ENCODE data around the gene FLRT2.
A peak's percentile ranks its signal among the peaks of the same experiment; 100 is the strongest.

Gene FLRT2

GRCh38 chr14:85529803-85530574 lies at the start of gene FLRT2:
FLRT2 (plus strand) TSS chr14:85530144; CDS start chr14:85621515, 91,371 bp downstream.
- DNase-seq (ENCODE audit: low spot score) (no peak), FAIRE-seq (no peak)

DNA sequence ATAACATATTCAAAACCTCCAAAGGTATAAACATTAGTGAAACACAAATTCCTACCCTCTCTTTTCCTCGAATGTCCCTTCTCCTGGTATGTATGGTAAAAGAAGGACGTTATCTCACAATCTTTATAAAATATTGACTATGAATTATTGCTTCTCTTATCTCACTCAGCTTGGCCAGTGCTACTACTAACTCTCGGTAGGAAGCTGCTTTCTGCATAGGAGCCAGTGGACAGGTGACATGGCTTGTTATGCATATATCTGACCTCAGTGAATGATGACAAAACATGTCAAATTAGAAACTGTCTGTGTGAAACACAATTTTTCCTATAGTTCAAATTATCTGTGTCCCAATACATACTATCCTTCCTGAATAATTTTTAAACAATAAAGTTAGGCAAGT lies 48.5 kb upstream of the FLRT2 start:
- no peak for DNase-seq (ENCODE audit: low spot score)
- no peak for FAIRE-seq

DNA sequence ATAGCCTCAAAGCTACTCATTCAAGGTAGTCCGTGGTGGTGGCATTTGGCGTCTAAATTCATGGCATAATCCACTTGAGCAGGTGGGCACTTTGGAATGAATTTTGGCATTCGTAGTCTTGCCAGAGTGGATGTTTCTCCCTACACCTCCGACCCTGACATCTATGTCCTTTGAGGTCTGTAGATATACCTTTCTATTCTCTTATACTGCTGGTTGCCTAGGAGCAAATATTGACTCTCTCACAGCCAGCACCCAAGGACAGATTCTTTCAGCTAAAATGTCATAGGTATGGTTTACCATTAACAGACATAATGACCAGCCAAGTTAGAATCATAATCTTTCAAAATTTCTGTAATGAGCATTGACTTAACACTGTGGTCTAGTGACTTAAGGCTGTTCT lies 47.4 kb upstream of the FLRT2 start:
- DNase-seq (ENCODE audit: low spot score) = peak; percentile 5

DNA sequence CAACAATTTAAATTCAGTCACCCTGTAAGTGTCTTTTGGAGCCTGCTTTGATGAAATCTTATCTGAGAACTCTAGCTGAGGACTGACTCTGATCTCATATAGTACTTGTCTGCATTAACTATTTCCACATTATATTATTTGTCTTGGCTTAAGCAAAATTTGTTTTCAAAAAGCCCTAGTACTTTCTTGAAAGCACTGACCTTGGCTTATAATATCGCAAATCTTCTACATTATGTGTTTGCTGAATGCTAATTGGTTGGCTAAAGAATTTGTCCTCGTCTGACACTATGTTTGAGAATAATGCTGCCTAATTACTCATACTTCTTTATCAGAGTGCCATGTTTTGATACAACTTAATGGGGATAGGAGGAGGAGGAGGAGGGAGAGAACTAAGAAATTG lies 46.9 kb upstream of the FLRT2 start:
- DNase-seq (ENCODE audit: low spot score) (no peak), FAIRE-seq (no peak)

More for the DNA sequence above, 47.4 kb upstream of the FLRT2 start:
- no peak for FAIRE-seq

GRCh38 chr14:85483652-85484051 lies 46.3 kb upstream of the FLRT2 start:
- no peak for DNase-seq (ENCODE audit: low spot score)
- FAIRE-seq = no peak

GRCh38 chr14:85487215-85487614 lies 42.7 kb upstream of the FLRT2 start:
- FAIRE-seq (no peak), DNase-seq (ENCODE audit: low spot score) (no peak)

GRCh38 chr14:85501751-85502150 lies 28.2 kb upstream of the FLRT2 start:
- no peak for FAIRE-seq
- DNase-seq (ENCODE audit: low spot score) = no peak

DNA sequence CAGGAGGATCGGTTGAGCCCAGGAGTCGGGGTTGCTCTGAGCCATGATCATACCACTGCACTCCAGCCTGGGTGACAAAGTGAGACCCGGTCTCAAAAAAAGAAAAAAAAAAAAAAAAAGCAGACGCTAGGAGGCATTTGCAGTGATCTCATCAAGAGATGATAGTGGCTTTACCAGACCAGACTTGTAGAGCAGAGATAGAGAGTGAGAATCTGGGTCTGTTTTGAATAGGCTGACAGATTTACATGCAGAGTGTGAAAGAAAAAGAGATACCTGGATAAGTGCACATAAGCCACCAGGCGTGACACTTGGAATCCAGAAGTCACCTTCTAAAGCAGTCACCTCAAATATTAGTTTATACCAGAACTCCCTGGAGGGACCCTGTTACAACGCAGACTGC lies 21.1 kb upstream of the FLRT2 start:
- DNase-seq (ENCODE audit: low spot score) = no peak
- no peak for FAIRE-seq

DNA sequence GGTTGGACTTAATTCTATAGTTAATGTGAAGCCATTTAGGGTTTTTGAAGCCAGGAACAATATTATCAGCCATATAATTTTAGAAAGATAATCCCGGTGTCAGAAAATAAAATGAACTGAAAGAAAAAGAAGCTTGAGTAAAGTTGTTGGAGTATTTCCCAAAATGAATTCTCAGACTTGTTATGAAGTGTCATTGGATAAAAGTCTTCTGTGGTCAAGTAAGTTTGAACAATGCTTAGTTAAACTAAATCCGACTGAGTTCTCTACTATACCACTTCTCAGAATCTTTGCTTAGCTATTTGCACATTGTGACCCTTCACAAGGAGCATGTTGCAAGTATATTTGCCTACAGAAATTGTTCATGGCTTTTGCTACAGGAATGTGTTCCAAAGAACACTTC lies 17.5 kb upstream of the FLRT2 start:
- DNase-seq (ENCODE audit: low spot score) (no peak), FAIRE-seq (no peak)

GRCh38 chr14:85514487-85514886 lies 15.5 kb upstream of the FLRT2 start:
- DNase-seq (ENCODE audit: low spot score) (no peak), FAIRE-seq (no peak)

DNA sequence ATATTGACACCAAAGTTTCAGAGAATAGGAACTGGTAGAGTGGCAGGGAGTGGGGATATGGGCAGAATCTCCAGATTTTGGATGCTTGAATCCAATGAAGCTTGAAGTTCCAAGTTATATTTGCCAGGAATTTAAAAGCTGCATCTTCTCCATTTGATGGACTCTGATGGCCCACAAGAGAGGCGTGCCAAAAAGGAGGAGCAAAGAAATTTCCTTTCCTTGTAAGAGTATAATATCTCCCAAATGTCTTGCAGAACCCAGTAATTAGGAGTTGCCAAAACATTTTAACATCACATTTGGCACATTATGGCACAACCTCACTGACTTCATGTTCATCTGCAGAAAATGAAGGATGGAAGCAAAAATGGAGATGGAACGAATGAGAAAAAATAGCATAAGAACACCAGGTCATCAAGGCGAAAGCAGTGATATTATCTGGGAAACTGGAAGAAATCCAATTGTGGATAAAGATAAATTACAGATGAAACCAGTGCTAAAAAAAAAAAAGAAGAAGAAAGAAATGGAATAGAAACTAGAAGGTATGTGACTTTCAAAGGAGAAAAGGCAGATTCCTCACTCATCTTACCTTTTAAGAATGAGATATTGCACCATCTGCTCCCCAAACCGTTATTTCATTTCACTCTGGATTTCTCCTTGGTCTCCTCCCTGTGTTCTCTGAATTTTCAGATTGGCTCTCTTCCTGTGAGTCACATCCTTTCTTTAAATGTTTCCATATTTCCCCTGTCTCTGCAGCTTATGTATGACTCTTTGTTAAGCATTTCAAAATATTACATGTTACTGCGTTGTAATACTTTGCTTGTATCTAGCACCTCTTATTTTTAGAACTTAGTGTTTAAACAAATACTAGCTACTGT lies 13.5 kb upstream of the FLRT2 start:
- DNase-seq (ENCODE audit: low spot score) (peak; percentile 9), FAIRE-seq (no peak)

DNA sequence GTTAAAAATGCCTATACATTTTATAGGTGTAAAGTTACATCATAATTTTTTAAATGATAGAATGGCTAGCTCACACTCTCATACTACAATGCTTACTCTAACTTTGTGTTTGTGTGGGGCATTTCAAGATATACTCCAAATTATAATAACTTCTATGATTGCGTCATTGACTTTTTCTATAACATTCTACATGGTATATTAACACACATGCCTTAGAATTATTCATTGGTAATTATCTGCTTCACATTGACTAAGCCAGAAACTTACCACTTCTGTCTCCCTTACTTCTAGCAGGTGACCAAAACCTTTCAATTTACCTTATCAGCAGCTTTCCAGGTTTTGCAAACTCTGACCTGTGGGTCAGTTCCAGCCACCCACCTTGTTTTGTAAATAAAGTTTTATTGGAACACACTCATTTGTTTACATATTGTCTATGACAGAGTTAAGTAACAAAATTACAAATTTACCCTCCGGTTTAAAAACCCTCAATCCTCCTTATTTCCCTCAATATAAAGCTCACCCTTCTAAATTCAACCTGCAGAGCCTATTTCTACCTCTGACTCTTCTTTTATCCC lies 12.7 kb upstream of the FLRT2 start:
- no peak for FAIRE-seq

DNA sequence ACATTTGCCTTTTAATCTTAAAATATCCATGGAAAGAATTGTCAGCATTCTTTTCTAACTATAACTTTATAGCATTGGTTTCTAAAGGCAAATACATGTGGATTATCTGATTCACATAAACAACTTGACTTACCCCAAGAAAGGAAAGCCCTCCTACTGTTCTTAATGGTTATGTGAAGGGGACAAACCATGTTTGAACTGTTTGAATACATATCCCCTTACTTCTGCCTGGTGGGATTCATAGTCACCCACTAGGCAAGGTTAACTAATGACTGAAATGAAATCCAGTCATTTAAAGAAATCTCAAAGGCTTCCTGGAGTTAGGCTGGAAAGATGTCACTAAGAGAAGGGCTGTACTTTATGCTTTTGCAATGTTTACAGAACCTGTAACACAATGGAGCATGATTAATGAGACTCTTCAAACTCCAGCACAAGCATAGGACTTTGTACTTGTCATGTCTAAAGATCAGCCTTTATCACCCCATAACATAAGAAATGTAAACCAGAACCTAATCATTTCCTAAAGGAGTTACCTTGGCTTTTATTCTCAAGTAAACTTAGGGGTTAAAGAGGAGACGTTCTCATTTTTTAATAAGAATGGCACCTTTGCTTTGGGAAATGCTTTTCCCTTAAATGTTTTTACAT lies 10.2 kb upstream of the FLRT2 start:
- no peak for FAIRE-seq
- no peak for DNase-seq (ENCODE audit: low spot score)

More for the DNA sequence above, 12.7 kb upstream of the FLRT2 start:
- no peak for DNase-seq (ENCODE audit: low spot score)

DNA sequence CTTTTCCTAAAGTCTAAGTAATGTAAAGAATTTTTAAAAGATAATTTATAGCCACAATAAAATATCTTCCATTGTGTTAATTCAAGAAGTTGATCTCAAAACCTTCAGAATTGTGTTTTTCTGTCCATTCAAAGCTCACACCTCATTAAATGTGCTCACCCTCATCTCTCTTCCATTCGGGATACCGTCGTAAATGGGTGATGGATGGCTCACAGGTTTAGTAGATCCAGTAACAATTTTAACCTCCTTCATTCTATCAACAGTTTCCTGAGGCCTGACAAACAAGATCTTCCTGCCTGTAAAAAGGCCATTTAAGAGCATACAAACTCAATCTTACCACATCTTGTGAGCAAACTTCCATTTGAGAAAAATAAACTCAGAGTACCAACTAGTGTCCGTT lies 9.4 kb upstream of the FLRT2 start:
- DNase-seq (ENCODE audit: low spot score) = no peak
- FAIRE-seq = no peak

- FAIRE-seq (no peak), DNase-seq (ENCODE audit: low spot score) (no peak)
Measured at GRCh38 chr14:85523624-85524023, 6.3 kb upstream of the FLRT2 start.

DNA sequence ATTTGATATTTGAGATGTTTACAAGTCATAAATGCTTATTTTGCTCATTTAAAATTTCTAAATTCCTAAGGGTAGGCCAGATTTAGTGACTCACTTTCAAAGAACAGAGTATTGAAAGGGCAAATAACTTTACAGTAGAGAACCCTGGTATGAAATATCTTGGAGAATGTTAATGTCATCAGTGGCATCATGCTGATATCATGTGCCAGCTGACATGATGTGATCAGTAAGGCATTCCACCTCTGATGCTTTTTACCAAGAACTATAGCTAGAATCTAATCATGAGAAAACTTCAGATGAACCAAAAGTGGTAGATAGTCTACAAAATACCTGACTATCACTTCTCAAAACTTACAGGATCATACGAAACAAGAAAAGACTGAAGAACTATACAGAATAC lies 2.9 kb upstream of the FLRT2 start:
- DNase-seq (ENCODE audit: low spot score) (peak; percentile 50), FAIRE-seq (no peak)

DNA sequence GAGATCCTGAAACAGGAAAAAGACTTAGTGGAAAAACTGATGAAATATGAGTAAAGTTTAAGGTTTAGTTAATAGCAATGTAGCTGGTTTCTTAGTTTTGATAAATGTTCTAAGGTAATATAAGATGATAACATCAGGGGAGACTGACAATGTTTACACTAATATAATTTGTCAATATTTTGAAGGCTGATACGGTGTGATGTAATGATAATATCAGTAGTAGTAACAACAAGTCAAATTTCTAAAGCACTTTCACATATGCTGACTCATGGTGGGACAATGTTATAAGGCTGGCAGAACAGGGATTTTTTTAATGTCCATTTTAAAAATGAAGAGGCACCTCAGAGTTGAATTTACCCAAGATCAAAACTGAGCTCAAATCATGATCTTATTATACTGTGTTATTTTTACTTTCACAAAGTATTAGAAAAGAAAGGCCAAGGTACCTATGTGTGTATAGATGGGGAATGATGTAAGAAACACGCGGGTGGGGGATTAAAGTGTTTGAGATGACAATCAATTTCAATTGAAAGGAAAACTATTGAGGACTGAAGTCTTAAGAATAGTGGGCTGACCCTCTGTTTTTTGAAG lies 2.4 kb upstream of the FLRT2 start:
- DNase-seq (ENCODE audit: low spot score) = no peak
- no peak for FAIRE-seq

GRCh38 chr14:85528080-85528896 lies 1.7 kb upstream of the FLRT2 start:
- no peak for FAIRE-seq
- peak; percentile 24 for DNase-seq (ENCODE audit: low spot score)

DNA sequence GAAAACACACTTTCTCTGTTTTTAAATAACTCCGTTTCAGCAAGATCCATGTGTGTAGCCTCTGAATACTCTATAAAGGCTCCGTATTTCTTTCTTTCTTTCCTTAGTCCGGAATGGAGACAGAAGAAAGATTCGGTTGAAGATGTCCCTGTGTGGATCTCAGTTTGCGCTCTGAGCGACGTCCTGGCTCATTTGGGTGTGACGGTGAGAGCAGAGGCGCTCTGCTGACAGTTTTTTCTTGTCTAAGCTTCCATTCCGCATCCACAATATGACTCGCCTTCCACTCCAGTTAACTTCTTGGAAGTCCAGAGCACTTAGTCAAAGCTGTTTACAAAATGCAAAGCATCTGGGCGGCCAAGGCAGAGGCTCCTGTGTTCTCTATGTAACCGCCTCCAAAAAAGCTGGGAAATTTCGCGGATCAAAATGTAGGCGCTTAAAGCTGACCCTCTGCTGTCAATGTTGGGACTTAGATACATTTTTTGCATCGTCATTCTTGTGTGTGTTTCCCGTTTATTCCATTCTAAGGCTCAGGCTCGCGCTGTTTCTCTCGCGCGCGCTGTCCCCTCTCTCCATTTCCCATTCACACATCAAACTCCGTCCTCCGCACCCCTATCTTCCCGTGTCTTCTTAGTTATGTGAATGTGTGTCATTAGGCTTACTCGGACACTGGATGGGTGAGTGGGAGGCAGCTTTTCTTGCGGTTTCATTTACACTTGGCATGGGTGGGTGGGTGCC lies 880 bp upstream of the FLRT2 start:
- DNase-seq (ENCODE audit: low spot score) = peak; percentile 13
- FAIRE-seq = no peak

DNA sequence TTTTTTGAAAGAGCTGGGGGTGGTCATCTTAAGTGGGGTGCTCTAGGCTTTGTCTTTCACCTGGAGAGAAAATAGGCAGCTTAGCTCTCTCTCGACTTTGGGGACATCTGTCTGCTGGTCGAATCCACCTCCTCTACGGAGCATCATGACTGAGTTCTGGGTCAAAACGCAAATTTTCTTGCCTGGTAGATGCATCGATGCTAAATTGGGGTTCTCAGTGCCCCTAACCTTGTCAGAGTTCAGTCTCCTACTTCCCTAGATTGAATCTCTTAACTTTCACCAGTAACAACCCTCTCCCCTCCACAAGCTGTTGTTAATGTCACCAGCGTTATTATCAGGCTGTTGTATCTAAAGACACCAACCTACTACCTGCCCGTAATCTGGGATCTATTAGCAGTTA lies 682 bp downstream of the FLRT2 start:
- DNase-seq (ENCODE audit: low spot score) (no peak), FAIRE-seq (no peak)
